ENCODE measurements around the gene KCNC3.

KCNC3 gene

GRCh38 chr19:50272263-50272897, 56.8 kb downstream of the KCNC3 start:
- DNase-seq, result no peak

- no peak for DNase-seq
Observed at GRCh38 chr19:50269653-50270052, 59.5 kb downstream of the KCNC3 start.

GRCh38 chr19:50268501-50268900, 60.7 kb downstream of the KCNC3 start:
- DNase-seq, result no peak

GRCh38 chr19:50268041-50268440, 61.1 kb downstream of the KCNC3 start:
- DNase-seq, result no peak

- DNase-seq, result no peak
Observed at GRCh38 chr19:50266896-50267295, 62.3 kb downstream of the KCNC3 start.

GRCh38 chr19:50266041-50266440, 63.1 kb downstream of the KCNC3 start:
- no peak for DNase-seq

GRCh38 chr19:50264483-50265186, 64.5 kb downstream of the KCNC3 start:
- DNase-seq, result no peak

- no peak for DNase-seq
Observed at GRCh38 chr19:50263176-50263575, 66.0 kb downstream of the KCNC3 start.

All from fibroblast of skin of right biceps (primary cell).